HG02981 (cell line): ENCODE results near the gene GPS1.

Experiments used
- ATAC-seq: cut with Tn5 transposase; IDR thresholded peaks from one replicate; pipeline ENCODE4 v1.9.1; 2021; ENCODE audit warnings: mild to moderate bottlenecking, moderate library complexity; ENCODE audit not compliant: unreplicated experiment

The GPS1 gene

DNA sequence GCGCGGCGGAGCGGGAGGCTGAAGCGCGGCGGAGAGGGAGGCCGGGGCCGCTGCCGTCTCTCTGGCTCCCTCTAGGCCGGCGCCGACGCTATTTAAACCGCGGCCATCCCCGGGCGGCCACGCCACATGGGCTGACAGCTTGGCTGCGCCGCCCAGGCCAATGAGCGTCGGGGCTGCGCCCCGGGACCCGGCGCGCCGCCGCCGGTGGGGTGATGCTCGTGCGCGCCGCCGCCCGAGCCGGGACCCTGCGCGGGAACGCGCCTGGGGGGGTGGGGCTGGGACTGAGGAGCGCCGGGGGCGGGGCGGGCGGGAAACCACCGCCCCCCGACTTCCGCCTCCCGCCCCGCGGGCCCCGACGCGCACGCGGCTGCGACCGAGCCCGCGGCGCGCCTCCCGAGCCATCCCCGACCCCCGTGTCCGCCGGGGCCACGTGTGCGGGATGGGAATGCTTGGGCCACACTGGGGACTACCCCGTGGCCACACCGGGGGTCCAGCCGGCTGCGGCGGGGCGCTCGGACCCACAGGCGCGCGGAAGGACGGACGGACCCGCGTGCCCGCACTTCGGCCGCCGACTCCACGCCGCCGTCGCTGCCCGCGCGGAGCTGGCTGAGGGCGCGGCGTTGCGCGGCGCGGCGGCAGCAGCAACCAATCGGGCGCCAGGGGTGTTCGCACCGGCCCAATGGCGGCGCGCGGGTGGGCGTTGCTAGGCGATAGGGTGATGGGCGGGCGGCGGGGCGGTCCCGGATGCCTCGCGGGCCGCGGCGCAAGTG, 46.7 kb downstream of the GPS1 start, which contains the start of gene FASN:
Gene FASN (minus strand): TSS at position 68 of the 770 bp plus-strand sequence. CDS start 1,791 bp downstream, outside the sequence.
- ATAC-seq: peak; percentile 70

DNA sequence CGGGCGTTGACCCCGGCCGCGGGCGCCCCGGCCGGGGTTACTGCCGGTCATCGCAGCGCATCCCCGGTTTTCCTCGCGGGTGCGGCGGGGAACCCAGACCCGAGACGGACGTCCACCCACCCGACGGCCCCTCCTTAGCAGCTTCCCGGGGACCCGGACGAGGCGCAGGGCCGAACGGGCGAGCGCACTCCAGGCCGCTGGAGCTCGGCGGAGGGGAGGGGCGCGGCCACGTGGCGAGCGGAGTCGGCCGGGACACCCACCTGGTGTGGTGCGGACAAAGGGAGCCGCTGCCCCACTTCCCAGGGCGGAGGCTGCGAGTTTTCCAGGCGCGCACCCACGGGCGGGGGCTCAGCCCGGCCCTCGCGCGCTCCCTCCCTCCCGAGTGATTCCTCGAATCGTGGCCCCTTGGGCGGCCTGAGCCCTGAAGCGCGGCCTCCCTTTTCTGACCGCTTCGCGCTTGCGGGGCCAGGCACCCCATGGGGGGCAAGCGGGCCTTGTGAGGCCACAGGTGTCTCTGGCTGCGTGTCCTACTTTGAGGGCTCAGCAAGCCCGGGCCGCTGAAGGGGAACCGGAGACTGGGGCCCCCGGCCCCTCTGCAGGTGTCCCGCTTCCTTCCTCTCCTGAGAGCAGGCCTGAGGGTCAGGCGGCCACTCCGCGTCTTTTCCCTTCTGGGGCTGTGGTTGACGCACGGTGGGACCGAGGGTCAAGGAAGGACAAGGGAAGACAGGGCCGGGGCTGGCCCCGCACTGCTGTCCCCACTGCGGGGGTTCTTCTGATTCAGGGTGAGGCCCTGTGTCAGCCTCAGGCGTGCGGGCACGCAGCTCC, 47.5 kb downstream of the GPS1 start:
- peak; percentile 8 for ATAC-seq

DNA sequence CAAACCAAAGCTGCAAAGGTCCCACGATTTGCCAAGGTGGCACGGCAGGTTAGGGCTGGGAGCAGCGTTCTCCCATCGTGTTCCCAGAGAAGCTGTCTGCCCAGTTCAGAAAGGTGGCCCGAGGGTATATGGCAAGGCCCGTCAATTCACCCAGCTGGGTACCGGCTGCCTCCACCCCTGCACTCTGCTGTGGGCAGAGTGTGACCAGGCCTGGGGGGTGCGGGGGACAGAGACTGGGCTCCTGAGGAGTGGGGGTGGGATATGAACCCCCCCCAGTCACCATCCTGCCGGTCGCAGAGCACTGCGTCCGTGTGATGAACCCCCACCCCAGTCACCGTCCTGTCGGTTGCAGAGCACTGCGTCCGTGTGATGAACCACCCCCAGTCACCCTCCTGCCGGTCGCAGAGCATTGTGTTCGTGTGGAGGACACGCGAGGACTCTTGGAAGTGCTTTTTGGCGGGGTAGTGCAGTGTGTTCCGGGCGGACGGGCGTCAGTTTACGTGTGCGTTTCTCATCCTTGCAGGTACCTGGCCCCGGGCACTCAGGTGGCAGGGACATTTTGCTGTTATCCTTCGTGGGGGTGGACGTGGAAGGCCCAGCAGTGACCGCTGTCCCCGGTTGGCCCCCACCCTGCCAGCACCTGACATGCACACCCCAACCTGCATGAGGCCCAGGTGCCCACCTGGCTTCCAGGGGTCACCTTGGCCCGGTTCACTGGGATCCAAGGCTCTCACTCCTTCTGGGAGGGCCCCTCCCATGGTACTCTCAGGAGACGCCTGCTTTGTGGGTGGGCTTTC, 49.0 kb downstream of the GPS1 start:
- ATAC-seq: no peak

DNA sequence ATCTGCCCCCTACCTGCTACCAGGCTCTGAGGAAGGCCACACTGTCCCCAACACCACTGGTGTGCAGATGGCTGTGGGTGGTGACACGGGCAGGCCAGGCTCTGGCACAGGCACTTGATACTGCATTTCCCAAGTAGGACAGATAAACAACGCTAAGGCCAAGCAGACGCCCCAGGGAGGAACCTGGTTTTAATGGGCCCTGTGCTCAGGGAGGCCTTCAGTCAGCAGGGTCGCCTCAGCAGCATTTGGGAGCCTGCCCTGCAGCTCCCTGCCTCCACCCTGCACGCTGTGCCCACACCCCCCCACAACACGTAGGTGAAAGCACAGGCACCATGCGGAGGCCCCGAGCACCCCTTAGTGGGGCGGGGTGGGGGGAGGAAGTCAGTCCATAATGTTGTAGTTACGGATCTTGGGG, 49.6 kb downstream of the GPS1 start:
- no peak for ATAC-seq

DNA sequence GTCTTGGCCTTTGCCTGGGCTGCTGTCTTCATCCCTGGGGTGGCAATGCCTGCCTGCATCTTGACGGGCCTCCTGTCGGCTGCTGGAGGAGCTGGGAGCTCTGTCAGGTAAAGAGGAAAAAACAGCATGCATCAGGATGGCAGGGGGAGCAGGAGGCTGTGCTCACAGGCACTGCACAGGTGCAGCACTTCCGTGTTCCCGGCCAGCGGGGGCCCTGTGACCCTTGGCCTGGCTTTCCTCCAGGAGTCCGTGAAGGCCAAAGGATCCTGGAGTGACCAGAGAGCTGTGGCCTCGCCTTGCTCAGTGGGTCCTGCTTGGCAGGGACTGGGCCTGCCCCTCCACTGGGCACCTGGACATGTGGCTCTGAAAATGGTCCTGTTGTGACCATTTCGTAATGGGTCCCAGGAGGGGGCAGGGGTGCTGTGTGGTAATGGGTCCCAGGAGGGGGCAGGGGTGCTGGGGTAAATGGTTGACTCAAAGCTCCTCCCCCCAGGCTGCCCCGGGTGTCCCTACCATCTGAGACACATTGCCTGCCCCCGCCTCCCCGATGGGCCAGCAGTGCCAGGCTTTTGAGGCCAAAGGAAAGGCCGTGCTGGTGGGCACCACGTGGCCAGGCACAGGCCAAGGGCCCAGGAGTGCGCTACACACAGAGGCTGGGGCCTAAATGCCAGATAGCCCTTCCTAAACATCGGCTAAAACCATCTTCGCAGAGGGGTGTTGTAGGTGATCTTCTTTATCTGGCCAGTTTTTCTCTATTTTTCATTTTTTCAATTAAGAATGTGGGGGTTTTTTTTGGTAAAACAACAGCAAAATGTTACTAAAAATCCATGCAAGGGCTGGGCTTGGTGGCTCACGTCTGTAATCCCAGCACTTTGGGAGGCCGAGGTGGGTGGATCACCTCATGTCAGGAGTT, 50.3 kb downstream of the GPS1 start:
- ATAC-seq: no peak

DNA sequence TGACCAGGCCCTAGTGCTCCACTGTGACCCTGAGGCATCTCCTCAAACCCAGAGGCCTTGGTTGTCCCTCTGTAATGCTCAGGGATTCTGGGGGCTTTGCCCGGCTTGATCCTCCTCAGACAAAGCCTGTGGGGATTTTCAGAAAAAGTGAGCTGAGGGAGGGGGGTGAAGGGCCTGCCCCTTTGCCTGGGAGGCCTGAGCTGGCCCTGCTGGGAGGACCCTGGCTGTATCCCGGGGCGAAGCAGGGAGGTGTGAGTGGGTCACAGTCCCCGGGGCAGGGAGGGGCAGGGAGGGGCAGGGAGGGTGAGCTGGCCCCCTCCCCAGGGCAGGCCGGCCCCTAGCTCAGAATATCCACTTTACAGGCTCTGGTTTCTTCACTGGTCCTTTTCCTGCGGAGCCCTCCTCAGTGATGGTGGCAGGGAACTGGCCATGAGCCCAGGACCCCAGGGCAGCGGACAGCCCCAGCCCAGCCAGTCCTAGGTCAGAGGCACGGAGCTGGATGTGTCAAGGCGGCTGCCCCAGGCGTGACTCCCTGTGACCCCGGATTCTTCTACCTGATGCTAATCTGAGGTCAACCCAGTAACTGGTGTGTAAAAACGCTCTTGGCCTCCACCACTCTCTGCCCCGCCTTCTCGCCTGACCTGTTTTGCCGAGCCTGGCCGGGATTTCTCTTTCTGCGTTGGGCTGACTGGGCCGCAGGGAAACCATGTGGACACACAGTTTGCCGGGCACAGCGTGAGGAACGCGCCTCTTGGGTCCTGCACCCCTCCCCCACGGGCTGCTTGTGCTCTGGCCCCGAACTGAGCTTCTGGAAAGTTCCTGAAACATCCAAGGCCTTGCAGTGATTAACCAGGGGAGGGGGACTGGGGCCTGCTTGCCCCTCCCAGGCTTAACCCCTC, 52.1 kb downstream of the GPS1 start:
- no peak for ATAC-seq

DNA sequence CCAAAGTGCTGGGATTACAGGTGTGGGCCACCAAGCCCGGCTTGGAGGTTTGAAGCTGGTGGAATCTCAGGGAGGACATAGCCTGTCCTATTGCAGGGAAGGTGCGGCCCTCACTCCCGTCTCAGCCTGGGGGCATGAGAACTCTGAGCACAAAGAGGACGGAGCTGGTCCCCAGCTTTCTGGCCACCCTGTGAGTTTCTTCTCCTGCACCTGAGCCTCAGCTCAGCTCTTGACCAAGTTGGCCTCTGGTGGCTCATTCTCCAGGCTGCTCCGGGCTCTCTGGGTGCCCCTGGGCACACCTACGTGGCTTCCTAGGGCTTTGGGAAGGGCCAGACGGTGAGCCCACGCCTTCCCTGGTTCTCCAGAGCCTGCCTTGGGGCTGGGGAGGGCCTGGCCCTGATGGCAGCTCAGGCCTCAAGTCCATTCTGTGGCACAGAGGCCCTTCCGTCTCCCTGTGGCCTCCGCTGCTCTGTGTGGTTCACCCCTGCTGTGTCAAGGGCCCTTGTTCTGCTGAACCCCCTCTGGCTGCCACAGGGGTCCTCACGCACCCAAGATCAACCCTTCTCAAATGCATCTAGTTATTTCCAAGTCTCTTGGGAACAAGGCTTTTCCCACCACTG, 53.2 kb downstream of the GPS1 start:
- ATAC-seq: no peak

DNA sequence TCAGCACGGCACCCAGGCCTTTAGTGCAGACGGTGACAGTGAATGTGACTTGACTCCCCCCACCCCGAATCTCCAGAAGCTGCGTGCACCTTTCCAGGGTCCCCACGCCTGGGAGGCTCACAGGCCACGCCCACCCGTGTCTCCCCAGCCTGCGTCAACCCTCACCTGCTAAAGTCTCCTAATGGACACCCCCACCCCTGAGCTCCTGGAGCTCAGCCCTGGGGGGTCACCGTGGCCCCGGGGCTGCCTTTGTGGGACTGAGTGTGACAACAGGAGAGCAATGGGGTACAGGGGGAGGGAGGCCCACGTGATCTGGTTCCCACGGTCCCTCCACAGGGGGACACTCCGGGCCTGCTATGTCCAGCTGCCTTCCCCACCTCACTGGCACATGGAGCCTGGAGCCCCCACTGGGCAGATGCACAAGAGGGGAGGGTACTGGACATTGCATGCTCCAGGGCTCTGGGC, 53.8 kb downstream of the GPS1 start:
- ATAC-seq: no peak

DNA sequence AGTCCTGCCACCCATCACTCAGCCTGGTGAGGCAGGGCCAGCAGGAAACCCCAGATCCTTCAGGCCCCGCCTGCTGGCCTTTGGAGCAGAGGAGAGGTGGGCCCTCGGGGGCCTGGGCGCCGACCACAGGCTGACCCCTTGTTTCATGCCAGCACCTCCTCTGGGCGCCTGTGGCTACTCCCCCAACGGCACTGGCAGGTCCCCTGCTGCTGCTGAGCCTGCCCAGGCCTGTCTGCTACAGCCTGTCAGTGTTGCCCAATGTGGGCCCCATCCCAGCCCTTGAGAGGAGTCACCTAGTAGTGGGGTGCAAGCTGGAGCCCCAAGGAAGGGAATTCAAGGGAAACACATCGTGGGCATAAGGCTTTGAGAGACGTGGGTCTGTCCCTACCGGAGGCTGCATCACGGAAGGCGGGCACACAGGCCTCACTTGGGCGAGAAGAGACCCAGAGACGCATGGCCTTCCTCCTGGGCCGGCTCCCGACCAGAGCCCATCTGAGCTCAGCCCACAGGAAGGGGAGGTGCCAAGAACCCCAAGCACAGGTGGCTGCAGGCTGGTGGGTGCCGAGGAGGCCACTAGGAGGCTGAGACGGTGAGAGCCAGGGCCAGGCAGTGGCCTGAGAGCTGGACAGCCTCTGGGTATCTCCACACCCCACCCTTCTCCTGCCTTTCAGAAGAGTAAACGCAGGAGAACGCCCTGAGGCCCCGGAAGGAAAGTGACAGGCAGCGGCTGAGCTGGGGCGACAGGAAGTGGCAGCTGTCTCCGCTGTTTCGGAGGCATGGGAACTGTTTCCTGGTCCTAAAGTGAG, 54.4 kb downstream of the GPS1 start:
- peak; percentile 85 for ATAC-seq

DNA sequence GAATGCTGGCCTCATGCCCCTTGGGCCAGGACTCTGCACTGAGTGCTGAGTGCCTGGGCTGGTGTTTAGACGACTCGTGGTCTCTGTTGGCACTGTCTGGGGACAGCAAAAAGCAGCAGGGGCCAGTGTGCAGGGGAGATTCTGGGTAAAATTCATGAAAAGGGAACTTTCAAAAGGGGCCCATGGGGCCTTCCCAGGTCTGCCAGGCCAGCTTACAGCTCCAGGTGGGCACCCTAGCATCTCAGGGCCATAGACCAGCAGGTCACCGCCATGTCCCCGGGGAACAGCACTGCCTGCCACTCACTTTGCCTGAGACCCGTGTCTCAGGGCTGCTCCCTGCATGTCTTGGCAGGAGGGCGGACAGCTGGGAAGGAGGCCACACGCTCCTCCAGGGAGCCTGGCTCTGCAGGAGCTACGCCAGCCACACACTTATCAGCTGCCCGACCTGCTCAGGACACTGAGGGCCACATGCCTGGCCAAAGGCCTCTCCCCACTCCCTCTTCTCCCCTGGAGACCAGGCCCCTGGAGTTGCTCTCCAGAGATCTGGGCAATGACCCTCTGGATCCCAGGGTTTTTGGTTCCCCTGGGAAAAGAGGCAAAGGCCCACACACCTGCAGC, 55.1 kb downstream of the GPS1 start:
- no peak for ATAC-seq
